Chondrocyte (in vitro differentiated cells): ENCODE results near the gene CTTNBP2NL. TPM values are rescaled to one million over a fixed set of nuclear protein-coding genes. Genes with fewer than 3 reads are reported as not detected.
"Not testable (repeated sequence)": the region's sequence is repeated elsewhere in the genome, so short reads cannot be mapped to it uniquely, and the experiment has no call there.

Experiments used
- DNase-seq: peaks from one replicate; pipeline ENCODE4 v3.0.0; 2021; ENCODE audit warnings: mixed read lengths, low spot score
- H3K27ac Mint-ChIP-seq: one replicate; pipeline ENCODE4 v1.8.0; 2021; ENCODE audit warnings: mild to moderate bottlenecking, moderate library complexity, mixed read lengths; ENCODE audit not compliant: unreplicated experiment
- H3K27me3 Mint-ChIP-seq: 2 replicates; pipeline ENCODE4 v1.8.0; 2021; ENCODE audit warnings: low read depth, mixed read lengths
- H3K36me3 Mint-ChIP-seq: 2 replicates; pipeline ENCODE4 v1.8.0; 2021; ENCODE audit warnings: low read depth, mixed read lengths
- H3K4me1 Mint-ChIP-seq: 2 replicates; pipeline ENCODE4 v1.8.0; 2021; ENCODE audit warnings: low read depth, mild to moderate bottlenecking, mixed read lengths
- H3K4me3 Mint-ChIP-seq: one replicate; pipeline ENCODE4 v1.8.0; 2021; ENCODE audit warnings: mild to moderate bottlenecking, moderate library complexity, mixed read lengths; ENCODE audit not compliant: unreplicated experiment
- H3K9me3 Mint-ChIP-seq: 2 replicates; pipeline ENCODE4 v1.8.0; 2021; ENCODE audit warnings: low read depth, mixed read lengths
- CTCF ChIP-seq: fragments of 200-600 bp; sonication (generic); IDR thresholded peaks from 2 replicates; pipeline ENCODE4 v1.5.0; 2021; ENCODE audit warnings: antibody characterized with exemption, mild to moderate bottlenecking, moderate library complexity
- total RNA-seq: library from RNA; stranded (reverse); gene quantifications from 3 replicates; pipeline ENCODE4 v1.2.1, GENCODE V29; 2021

CTTNBP2NL gene
- total RNA-seq, 1 donor from 2014 or later, result 52.2 TPM

DNA sequence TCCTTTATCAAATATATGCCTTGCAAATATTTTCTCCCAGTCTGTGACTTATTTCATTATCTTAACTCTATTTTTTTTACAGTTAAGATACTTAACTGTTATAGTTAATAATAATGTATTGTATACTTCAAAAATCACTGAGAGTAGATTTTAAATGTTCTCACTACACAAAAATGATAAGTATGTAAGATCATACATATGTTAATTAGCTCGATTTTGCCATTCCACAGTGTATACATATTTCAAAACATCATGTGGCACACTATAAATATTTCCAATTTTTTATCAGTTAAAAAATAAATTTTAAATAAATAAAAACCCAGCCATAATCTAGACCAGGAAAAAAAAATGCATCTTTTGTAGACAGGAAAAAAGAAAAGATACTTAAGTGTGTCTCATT, 27.2 kb downstream of the CTTNBP2NL start:
- no peaks in the 10 kb centered on the region for H3K9me3 Mint-ChIP-seq
- H3K4me3 Mint-ChIP-seq, result no peak overlapping the region
- DNase-seq, result no peak
- H3K27me3 Mint-ChIP-seq, result no peaks in the 10 kb centered on the region
- H3K4me1 Mint-ChIP-seq, result peaks cover 9% of the 10 kb centered on the region
- no peak for TF ChIP-seq CTCF
- peak overlapping the region; percentile 39 for H3K27ac Mint-ChIP-seq
- peaks cover 9% of the 10 kb centered on the region for H3K36me3 Mint-ChIP-seq

DNA sequence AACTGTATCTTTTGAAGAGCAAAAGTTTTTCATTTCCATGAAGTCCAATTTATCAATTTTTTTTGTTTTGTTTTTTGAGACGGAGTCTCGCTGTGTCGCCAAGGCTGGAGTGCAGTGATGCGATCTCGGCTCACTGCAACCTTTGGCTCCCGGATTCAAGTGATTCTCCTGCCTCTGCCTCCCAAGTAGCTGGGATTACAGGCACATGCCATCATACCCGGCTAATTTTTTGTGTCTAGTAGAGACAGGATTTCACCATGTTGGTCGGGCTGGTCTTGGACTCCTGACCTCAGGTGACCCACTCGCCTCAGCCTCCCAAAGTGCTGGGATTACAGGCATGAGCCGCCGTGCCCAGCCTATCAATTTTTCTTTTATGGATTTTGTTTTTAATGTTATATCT, 27.7 kb downstream of the CTTNBP2NL start:
- H3K9me3 Mint-ChIP-seq, H3K4me1 Mint-ChIP-seq, H3K27me3 Mint-ChIP-seq, H3K4me3 Mint-ChIP-seq, H3K36me3 Mint-ChIP-seq, DNase-seq: not testable (repeated sequence)
- peak overlapping the region; percentile 32 for H3K27ac Mint-ChIP-seq

- peaks cover 11% of the 10 kb centered on the region for H3K4me1 Mint-ChIP-seq
- no peaks in the 10 kb centered on the region for H3K9me3 Mint-ChIP-seq
- H3K36me3 Mint-ChIP-seq, result peaks cover 14% of the 10 kb centered on the region
- no peak overlapping the region for H3K27ac Mint-ChIP-seq
- H3K27me3 Mint-ChIP-seq, result no peaks in the 10 kb centered on the region
- DNase-seq, result no peak
- no peak overlapping the region for H3K4me3 Mint-ChIP-seq
- no peak for TF ChIP-seq CTCF
Observed at GRCh38 chr1:112429749-112430148, 33.7 kb downstream of the CTTNBP2NL start.

DNA sequence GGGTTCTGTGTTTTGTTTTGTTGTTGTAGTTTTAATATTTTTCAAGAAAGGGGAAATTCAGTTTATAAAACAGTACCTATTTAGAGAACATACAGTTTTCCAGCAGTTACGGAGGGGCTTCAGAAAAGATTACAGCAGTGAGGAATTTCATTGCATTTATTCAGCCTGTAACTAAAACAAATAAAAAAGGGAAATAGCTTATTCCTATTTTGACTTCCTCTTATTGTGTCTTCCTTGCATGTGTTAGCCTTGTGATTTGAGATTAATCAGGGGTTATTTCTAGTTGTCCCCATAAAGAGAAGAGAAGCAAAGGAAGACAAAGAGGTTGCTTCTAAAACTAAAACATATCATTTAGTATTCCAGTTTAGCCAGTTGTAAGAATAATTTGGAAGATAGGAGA, 35.0 kb downstream of the CTTNBP2NL start:
- no peaks in the 10 kb centered on the region for H3K9me3 Mint-ChIP-seq
- no peak for DNase-seq
- H3K4me3 Mint-ChIP-seq, result no peak overlapping the region
- peaks cover 14% of the 10 kb centered on the region for H3K36me3 Mint-ChIP-seq
- H3K27me3 Mint-ChIP-seq, result no peaks in the 10 kb centered on the region
- no peak for TF ChIP-seq CTCF
- peaks cover 11% of the 10 kb centered on the region for H3K4me1 Mint-ChIP-seq
- peak overlapping the region; percentile 6 for H3K27ac Mint-ChIP-seq

- TF ChIP-seq CTCF, result no peak
- peaks cover 30% of the 10 kb centered on the region for H3K4me1 Mint-ChIP-seq
- no peaks in the 10 kb centered on the region for H3K27me3 Mint-ChIP-seq
- H3K36me3 Mint-ChIP-seq, result peaks cover 27% of the 10 kb centered on the region
- peaks cover 5% of the 10 kb centered on the region for H3K9me3 Mint-ChIP-seq
- no peak overlapping the region for H3K27ac Mint-ChIP-seq
- no peak for DNase-seq
- no peak overlapping the region for H3K4me3 Mint-ChIP-seq
Observed at GRCh38 chr1:112435448-112435847, 39.4 kb downstream of the CTTNBP2NL start.

- Mint-ChIP-seq H3K36me3 (peaks cover 28% of the 10 kb centered on the region), H3K27me3 (no peaks in the 10 kb centered on the region), H3K27ac (no peak overlapping the region), H3K4me1 (peaks cover 23% of the 10 kb centered on the region), H3K9me3 (peaks cover 5% of the 10 kb centered on the region), H3K4me3 (no peak overlapping the region)
- DNase-seq, result no peak
- TF ChIP-seq CTCF, result no peak
Observed at GRCh38 chr1:112436384-112437156, 40.6 kb downstream of the CTTNBP2NL start.

- H3K36me3 Mint-ChIP-seq, result peaks cover 25% of the 10 kb centered on the region
- H3K4me1 Mint-ChIP-seq, result peaks cover 26% of the 10 kb centered on the region
- not testable (repeated sequence) for H3K4me3 Mint-ChIP-seq, H3K27me3 Mint-ChIP-seq, H3K9me3 Mint-ChIP-seq, DNase-seq
- H3K27ac Mint-ChIP-seq, result peak overlapping the region; percentile 5
Observed at GRCh38 chr1:112438156-112438555, 42.1 kb downstream of the CTTNBP2NL start.
